Activated CD4-positive, alpha-beta T cell treated with anti-CD3 and anti-CD28 coated beads for 36 hours (primary cell): Measurements from ENCODE around the gene PPP2R3A. TPM values are rescaled to one million over a fixed set of nuclear protein-coding genes. Genes with fewer than 3 reads are reported as not detected.
"Not testable (repeated sequence)": the region's sequence is repeated elsewhere in the genome, so short reads cannot be mapped to it uniquely, and the experiment has no call there.

Experiments used
- ATAC-seq: fragments of 200-7000 bp; cut with Tn5 transposase; one replicate; pipeline ENCODE4 v1.10.0; 2021; ENCODE audit warnings: mild to moderate bottlenecking, moderate library complexity
- CTCF ChIA-PET: fragments of 350-600 bp; sonication (Branson Sonifier 250); formaldehyde crosslinking; loops from one replicate; lab custom pipeline; 2021; ENCODE audit warnings: antibody characterized with exemption; lab: Charles Lee
- POLR2A ChIA-PET: fragments of 350-600 bp; sonication (Branson Sonifier 250); formaldehyde crosslinking; loops from one replicate; lab custom pipeline; 2021; ENCODE audit warnings: antibody characterized with exemption, inconsistent platforms; lab: Charles Lee
- DNase-seq: peaks from one replicate; pipeline ENCODE4 v3.0.0-alpha.2; 2020
- H3K27ac Mint-ChIP-seq: one replicate; pipeline ENCODE4 v1.8.0; 2021; ENCODE audit warnings: mixed read lengths
- H3K27me3 Mint-ChIP-seq: one replicate; pipeline ENCODE4 v1.8.0; 2021; ENCODE audit warnings: mixed read lengths
- H3K36me3 Mint-ChIP-seq: one replicate; pipeline ENCODE4 v1.8.0; 2021; ENCODE audit warnings: low read depth, mixed read lengths
- H3K4me1 Mint-ChIP-seq: one replicate; pipeline ENCODE4 v1.8.0; 2021; ENCODE audit warnings: mixed read lengths
- H3K4me3 Mint-ChIP-seq: one replicate; pipeline ENCODE4 v1.8.0; 2021; ENCODE audit warnings: mild to moderate bottlenecking, moderate library complexity, mixed read lengths
- H3K9me3 Mint-ChIP-seq: one replicate; pipeline ENCODE4 v1.8.0; 2021; ENCODE audit warnings: low read depth, mixed read lengths
- intact Hi-C, 2 experiments: fragments of 100-400 bp; cut with DNase I in 1 of 2; cut with micrococcal nuclease in 1 of 2; formaldehyde crosslinking; loops; one replicate each; pipeline versions ENCODE4 v1.14.2 to v1.15.1; 2022 to 2024; cut with DNase I, micrococcal nuclease
- total RNA-seq, 2 experiments: library from RNA; stranded (reverse); gene quantifications; one replicate each; pipeline ENCODE4 v1.2.3, GENCODE V29; 2021

PPP2R3A gene
- total RNA-seq, 2 experiments from 2014 or later, result 0.18 to 0.51 TPM

GRCh38 chr3:135930255-135930654 is 35.3 kb upstream of the PPP2R3A start:
- intact Hi-C loops, result no loop called here
- DNase-seq (no peak), ATAC-seq (no peak)
- Mint-ChIP-seq H3K36me3 (no peaks in the 10 kb centered on the region), H3K27ac (no peak overlapping the region), H3K4me3 (no peak overlapping the region), H3K9me3 (peaks cover 2% of the 10 kb centered on the region), H3K27me3 (peaks cover 5% of the 10 kb centered on the region), H3K4me1 (no peaks in the 10 kb centered on the region)
- POLR2A ChIA-PET, result no interaction called here
- CTCF ChIA-PET, result no interaction called here

GRCh38 chr3:135935171-135935570 is 30.4 kb upstream of the PPP2R3A start:
- ATAC-seq, H3K27me3 Mint-ChIP-seq, DNase-seq, H3K4me1 Mint-ChIP-seq, H3K36me3 Mint-ChIP-seq, H3K4me3 Mint-ChIP-seq, intact Hi-C loops, POLR2A ChIA-PET, H3K9me3 Mint-ChIP-seq, H3K27ac Mint-ChIP-seq, CTCF ChIA-PET: not testable (repeated sequence)

- H3K27ac Mint-ChIP-seq, H3K4me3 Mint-ChIP-seq, intact Hi-C loops, POLR2A ChIA-PET, ATAC-seq, H3K9me3 Mint-ChIP-seq, H3K27me3 Mint-ChIP-seq, H3K36me3 Mint-ChIP-seq, DNase-seq, H3K4me1 Mint-ChIP-seq: not testable (repeated sequence)
- CTCF ChIA-PET, result interaction anchor here (1.0 kb wide), 1 partner anchor 16 kb away, joined by 4 read pairs; no protein-coding TSS in a partner anchor
Observed at GRCh38 chr3:135937766-135938165, 27.8 kb upstream of the PPP2R3A start.

GRCh38 chr3:135944831-135945230 is 20.7 kb upstream of the PPP2R3A start:
- ChIA-PET CTCF (no interaction called here), POLR2A (interaction anchor here (0.5 kb wide), 1 partner anchor 16 kb away, joined by 5 read pairs; no protein-coding TSS in a partner anchor)
- H3K9me3 Mint-ChIP-seq, result no peaks in the 10 kb centered on the region
- no peak for DNase-seq
- H3K27me3 Mint-ChIP-seq, result peaks cover 23% of the 10 kb centered on the region
- intact Hi-C loops, result no loop called here
- H3K27ac Mint-ChIP-seq, result no peak overlapping the region
- H3K4me1 Mint-ChIP-seq, result no peaks in the 10 kb centered on the region
- ATAC-seq, result no peak
- no peaks in the 10 kb centered on the region for H3K36me3 Mint-ChIP-seq
- H3K4me3 Mint-ChIP-seq, result no peak overlapping the region

- DNase-seq (no peak), ATAC-seq (no peak)
- Mint-ChIP-seq H3K4me1 (no peaks in the 10 kb centered on the region), H3K36me3 (no peaks in the 10 kb centered on the region), H3K9me3 (peaks cover 6% of the 10 kb centered on the region), H3K27me3 (peaks cover 13% of the 10 kb centered on the region), H3K4me3 (no peak overlapping the region), H3K27ac (no peak overlapping the region)
- POLR2A ChIA-PET, result no interaction called here
- intact Hi-C loops, result no loop called here
- CTCF ChIA-PET, result no interaction called here
Observed at GRCh38 chr3:135950941-135951340, 14.6 kb upstream of the PPP2R3A start.

- Mint-ChIP-seq H3K9me3 (peaks cover 17% of the 10 kb centered on the region), H3K27me3 (peaks cover 25% of the 10 kb centered on the region), H3K4me3 (peak overlapping the region; percentile 65), H3K36me3 (no peaks in the 10 kb centered on the region), H3K4me1 (peaks cover 11% of the 10 kb centered on the region), H3K27ac (no peak overlapping the region)
- ATAC-seq (no peak), DNase-seq (no peak)
- ChIA-PET CTCF (no interaction called here), POLR2A (no interaction called here)
- intact Hi-C loops, result loop anchor here in 1 of 2 experiments (2.0 kb wide), 1 partner anchor 788 kb away; the partner anchor contains the start of gene STAG1
Observed at GRCh38 chr3:135964160-135964955, 1.2 kb upstream of the PPP2R3A start.

- peaks cover 11% of the 10 kb centered on the region for H3K4me1 Mint-ChIP-seq
- H3K36me3 Mint-ChIP-seq, result no peaks in the 10 kb centered on the region
- ChIA-PET POLR2A (no interaction called here), CTCF (no interaction called here)
- H3K4me3 Mint-ChIP-seq, result peak overlapping the region; percentile 65
- no peak for ATAC-seq
- H3K27ac Mint-ChIP-seq, result no peak overlapping the region
- H3K9me3 Mint-ChIP-seq, result peaks cover 11% of the 10 kb centered on the region
- intact Hi-C loops, result loop anchor here in 1 of 2 experiments (2.0 to 5.0 kb wide), 4 partner anchors 232 to 897 kb away; partner anchors contain the start of genes MSL2, NCK1, PCCB and STAG1
- H3K27me3 Mint-ChIP-seq, result peaks cover 27% of the 10 kb centered on the region
- no peak for DNase-seq
Observed at GRCh38 chr3:135965129-135965505, 411 bp upstream of the PPP2R3A start.

- ATAC-seq (peak; percentile 1), DNase-seq (no peak)
- H3K36me3 Mint-ChIP-seq, result no peaks in the 10 kb centered on the region
- H3K27me3 Mint-ChIP-seq, result peaks cover 30% of the 10 kb centered on the region
- H3K9me3 Mint-ChIP-seq, result peaks cover 8% of the 10 kb centered on the region
- POLR2A ChIA-PET, result no interaction called here
- H3K4me3 Mint-ChIP-seq, result peak overlapping the region; percentile 65
- CTCF ChIA-PET, result no interaction called here
- H3K27ac Mint-ChIP-seq, result no peak overlapping the region
- peaks cover 11% of the 10 kb centered on the region for H3K4me1 Mint-ChIP-seq
- intact Hi-C loops, result loop anchor here in 1 of 2 experiments (5.0 kb wide), 3 partner anchors 231 to 896 kb away; partner anchors contain the start of genes MSL2, NCK1 and PCCB
Observed at GRCh38 chr3:135966271-135966961, 888 bp downstream of the PPP2R3A start.

GRCh38 chr3:135966962-135967274 is 1.4 kb downstream of the PPP2R3A start:
- intact Hi-C loops, result loop anchor here in 1 of 2 experiments (5.0 kb wide), 3 partner anchors 230 to 895 kb away; partner anchors contain the start of genes MSL2, NCK1 and PCCB
- Mint-ChIP-seq H3K27me3 (peaks cover 30% of the 10 kb centered on the region), H3K36me3 (no peaks in the 10 kb centered on the region), H3K27ac (no peak overlapping the region), H3K4me3 (peak overlapping the region; percentile 65), H3K9me3 (peaks cover 5% of the 10 kb centered on the region), H3K4me1 (peaks cover 11% of the 10 kb centered on the region)
- POLR2A ChIA-PET, result no interaction called here
- no peak for ATAC-seq
- CTCF ChIA-PET, result no interaction called here
- no peak for DNase-seq

GRCh38 chr3:135967867-135968266 is 2.3 kb downstream of the PPP2R3A start:
- no peak overlapping the region for H3K27ac Mint-ChIP-seq
- H3K4me1 Mint-ChIP-seq, result peaks cover 11% of the 10 kb centered on the region
- CTCF ChIA-PET, result no interaction called here
- intact Hi-C loops, result loop anchor here in 1 of 2 experiments (5.0 kb wide), 3 partner anchors 229 to 894 kb away; partner anchors contain the start of genes MSL2, NCK1 and PCCB
- POLR2A ChIA-PET, result no interaction called here
- no peaks in the 10 kb centered on the region for H3K9me3 Mint-ChIP-seq
- H3K4me3 Mint-ChIP-seq, result no peak overlapping the region
- H3K27me3 Mint-ChIP-seq, result peaks cover 33% of the 10 kb centered on the region
- no peaks in the 10 kb centered on the region for H3K36me3 Mint-ChIP-seq
- no peak for DNase-seq
- no peak for ATAC-seq

- no peak overlapping the region for H3K4me3 Mint-ChIP-seq
- H3K9me3 Mint-ChIP-seq, result no peaks in the 10 kb centered on the region
- intact Hi-C loops, result no loop called here
- no peaks in the 10 kb centered on the region for H3K36me3 Mint-ChIP-seq
- peaks cover 34% of the 10 kb centered on the region for H3K27me3 Mint-ChIP-seq
- H3K27ac Mint-ChIP-seq, result no peak overlapping the region
- CTCF ChIA-PET, result no interaction called here
- DNase-seq, result no peak
- no peak for ATAC-seq
- POLR2A ChIA-PET, result no interaction called here
- peaks cover 6% of the 10 kb centered on the region for H3K4me1 Mint-ChIP-seq
Observed at GRCh38 chr3:135970506-135971116, 5.1 kb downstream of the PPP2R3A start.
